Gastroesophageal sphincter (tissue), 3 donors: ENCODE data around the gene APOLD1.

ENCODE experiments used
- CTCF ChIP-seq, 4 experiments: fragments of 200-600 bp in 2 of 4; fragments of 450-650 bp in 2 of 4; sonication (generic) in 1 of 4; IDR thresholded peaks; one replicate each; pipeline ENCODE4 v1.5.1; 2017 to 2019; ENCODE audit warnings: antibody characterized with exemption in 4 of 4, mild to moderate bottlenecking in 2 of 4, moderate library complexity in 2 of 4
- POLR2AphosphoS5 ChIP-seq: sonication (generic); formaldehyde crosslinking; IDR thresholded peaks from one replicate; pipeline ENCODE4 v1.6.1; 2017; ENCODE audit warnings: antibody characterized with exemption

GRCh38 chr12:12823300-12823699 is 37.8 kb downstream of the APOLD1 start:
- TF ChIP-seq CTCF (IDR thresholded peaks at IDR 0.05), result no peak
- no peak for TF ChIP-seq POLR2AphosphoS5
